Suppressor macrophage treated with lipopolysaccharide for 4 hours (primary cell): ENCODE measurements around the gene PRKCE.

Source experiments
- DNase-seq: peaks from one replicate; pipeline ENCODE4 v3.0.0-alpha.2; 2020

The PRKCE gene

DNA sequence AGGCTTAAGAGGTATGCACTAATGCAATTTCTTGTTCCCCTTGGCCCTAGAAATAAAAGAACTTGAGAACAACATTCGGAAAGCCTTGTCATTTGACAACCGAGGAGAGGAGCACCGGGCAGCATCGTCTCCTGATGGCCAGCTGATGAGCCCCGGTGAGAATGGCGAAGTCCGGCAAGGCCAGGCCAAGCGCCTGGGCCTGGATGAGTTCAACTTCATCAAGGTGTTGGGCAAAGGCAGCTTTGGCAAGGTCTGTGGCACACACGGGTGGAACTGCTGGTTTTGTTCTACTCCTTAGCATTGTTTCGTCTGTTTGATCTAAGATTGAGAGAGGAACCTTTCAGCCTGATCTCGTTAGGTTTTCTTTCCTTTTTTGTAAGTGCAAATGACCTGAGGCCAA is 355.9 kb downstream of the PRKCE start:
- DNase-seq, result no peak

DNA sequence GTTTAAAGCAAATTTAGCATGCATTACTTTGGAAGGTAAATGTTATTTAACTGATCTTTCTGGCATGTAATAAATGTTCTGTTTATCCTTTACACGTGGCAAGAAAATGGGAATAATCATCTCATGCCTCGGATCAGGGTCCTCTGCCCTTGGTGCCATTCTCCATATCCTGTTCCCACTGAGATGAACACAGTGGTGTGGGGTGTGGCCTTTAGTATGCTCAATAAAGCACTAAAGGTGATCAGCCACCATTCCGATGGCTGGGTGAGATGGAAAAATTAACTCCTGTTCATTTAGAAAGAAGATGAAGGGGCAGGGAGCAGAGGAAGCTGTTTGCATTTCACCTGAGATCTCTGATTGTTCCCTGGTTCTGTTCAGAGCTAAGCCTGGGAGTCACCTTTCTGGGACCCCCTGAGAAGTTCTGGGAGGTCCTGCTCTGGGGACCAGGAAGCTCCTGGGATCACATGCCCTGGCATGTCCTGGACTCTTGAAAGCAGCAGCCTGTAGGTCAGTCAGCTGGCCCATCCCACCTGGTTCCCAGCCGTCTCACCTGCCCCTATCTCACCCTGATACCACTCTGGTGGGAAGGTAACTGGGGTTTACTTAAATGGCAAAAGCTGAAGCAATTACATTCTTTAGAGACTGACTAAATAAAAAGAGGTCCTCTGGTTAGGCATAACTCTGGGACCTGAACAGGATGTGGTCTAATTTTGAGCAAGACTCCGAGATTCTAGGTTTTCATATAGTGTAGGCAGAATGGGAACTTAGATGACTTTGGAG is 356.8 kb downstream of the PRKCE start:
- no peak for DNase-seq

DNA sequence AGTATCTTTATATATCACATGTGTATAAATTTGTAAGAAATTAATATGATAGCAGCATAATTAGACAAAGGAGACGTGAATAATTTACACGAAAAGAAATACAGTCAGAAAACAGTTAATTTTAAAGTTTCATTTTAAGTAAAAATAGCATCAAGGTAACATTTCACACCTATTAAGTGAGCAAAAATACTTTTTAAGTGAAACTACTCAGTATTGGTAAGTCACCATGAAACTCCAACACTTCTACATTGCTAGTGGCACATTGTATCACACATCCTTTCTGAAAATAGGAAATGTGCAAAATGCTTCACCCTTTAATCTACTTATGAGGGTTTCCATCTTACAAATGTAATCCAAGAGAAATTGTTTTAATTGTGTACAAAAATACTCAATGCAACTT is 357.8 kb downstream of the PRKCE start:
- DNase-seq, result no peak

DNA sequence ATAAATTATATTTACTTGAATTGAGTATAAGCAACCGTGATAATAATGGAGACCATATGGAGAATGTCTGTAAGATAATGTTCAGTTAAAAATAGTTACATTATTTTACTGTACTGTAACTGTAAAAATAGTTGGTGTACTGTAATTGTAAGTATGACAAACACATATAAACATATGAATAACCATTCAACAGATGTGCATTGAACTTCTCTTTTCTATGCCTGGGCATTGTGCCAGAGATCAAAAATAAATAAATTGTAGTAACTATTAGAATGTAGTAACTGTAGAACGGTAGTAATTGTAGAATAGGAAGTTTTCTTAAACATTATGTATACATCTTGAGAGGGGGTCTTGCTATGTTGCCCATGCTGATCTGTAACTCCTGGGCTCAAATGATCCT is 358.3 kb downstream of the PRKCE start:
- peak; percentile 34 for DNase-seq

DNA sequence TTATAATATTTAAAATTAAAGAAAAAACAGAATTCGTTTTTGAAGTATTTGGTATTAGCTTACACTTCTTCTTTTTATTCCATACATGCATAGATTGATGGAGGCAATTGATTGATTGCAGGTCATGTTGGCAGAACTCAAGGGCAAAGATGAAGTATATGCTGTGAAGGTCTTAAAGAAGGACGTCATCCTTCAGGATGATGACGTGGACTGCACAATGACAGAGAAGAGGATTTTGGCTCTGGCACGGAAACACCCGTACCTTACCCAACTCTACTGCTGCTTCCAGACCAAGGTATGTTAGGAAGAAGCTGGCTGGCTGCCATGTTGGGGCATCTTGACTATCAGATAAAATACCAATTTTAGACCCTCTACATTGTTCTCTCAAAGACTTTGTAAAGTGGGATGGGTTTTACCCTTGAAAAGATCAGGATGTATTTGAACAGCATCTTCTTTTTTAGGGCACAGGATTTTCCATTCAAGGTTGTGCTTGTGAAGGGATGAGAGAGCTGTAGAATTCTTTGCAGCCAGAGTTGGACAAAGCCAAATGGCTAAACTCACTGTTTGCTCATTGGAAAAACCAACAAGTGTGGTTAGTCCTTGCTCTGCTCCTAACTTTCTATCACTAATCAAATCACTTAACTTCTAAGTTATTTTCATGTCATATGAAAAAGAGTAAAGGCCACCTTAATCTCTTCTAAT is 358.9 kb downstream of the PRKCE start:
- no peak for DNase-seq

DNA sequence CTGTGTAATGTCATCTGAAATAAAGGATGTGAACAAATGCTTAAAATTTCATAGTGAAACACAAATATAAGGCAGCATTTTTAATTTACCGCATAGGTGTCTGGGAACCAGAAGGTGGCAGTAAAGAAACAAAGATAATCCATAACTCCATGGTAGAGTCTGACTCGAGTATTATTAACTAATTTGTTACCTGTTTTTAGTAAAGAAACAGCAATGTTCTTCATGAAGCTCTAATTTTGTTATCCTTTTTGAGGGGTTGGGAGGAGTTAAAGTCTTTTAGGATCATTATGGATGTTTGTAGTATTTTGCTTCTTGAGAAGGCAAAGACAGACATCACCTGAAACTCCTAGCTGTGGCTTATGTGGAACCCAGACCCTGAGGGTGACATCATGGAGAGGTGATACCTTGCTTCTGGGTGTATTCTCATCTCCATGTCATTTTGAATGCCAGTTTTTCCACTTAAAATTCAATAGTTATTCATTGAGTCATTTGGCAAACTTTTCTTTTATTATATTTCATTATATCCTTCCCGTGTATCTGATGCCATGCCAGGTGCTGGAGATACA is 359.5 kb downstream of the PRKCE start:
- DNase-seq, result peak; percentile 55

DNA sequence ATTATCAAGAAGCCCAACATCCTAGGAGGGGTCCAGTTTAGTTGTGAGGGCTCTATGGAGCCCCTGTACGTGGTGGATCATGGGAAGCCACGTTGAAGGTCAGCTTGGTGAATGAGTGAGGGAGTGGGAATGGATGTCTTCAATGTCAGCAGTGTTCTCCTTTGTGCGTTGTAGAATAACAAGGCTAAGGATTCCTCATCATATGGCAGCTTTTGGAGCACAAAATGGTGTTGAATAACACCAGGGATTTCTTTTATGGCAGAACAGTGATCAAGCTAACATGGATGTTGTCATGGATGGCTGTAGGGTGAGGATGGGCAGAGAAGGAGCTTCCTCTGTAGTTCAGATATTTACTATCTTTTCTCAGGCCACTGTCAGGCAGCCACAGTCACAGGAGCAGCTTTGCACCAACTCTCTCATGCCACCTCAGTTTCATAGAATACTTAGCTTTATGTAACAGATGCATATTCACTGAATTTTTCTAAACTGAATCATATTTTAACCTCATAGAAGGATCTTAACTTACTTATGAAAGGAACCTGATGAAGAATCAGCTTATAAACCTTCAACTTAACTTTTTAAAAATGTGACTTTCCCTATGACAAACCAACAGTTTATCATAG is 361.3 kb downstream of the PRKCE start:
- no peak for DNase-seq

DNA sequence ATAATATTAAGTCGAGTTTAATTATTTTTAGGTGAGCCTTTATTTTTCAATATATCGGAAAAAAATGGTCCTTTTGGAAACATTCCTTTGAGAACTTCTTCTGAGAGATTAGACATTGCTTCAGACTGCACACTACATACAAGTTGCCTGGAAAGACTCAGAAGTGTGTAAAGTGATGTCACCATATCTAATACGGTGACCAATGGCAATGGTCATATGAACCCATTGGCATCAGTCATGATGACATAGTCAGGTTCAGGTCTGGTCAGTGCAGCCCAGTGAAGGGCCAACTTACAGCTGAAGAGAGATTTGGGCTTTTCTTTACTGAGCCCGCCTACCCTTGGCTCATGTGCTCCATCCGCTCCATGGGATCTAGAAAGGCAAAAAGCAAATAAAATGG is 362.3 kb downstream of the PRKCE start:
- DNase-seq, result no peak

DNA sequence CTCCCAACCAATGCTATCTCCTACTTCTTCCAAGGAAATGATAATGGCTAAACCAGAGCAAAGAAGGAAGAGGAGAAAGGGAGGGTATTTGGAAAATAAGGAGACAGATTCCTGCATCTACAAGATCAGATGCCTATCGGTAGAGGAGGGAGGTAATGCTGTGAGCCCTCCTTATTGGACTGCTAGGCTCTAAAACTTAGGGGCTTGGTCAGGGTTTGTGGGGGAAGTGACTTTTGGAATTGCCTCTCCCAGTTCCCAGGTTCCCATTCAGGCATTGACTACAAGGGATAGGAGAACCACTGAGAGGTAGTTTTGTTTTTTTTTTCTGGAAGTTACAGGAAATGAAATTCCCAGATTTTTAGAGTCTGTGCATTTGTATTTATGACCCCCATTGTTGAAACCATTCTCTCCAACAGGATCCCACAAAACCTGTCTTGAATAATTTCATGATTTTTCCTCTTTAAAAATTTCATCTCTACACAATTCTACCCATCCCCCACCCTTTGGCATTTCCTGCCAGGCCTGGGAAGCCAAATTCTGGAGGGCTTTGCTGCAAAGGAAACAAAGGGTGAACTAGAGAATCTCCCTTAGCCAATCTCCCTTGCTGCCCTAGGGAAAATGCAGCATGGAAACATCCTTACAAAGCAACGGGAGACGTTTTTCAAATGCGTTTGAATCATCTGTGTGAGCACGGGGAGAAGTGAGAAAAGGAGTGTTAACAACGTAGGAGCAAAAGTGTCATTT is 363.6 kb downstream of the PRKCE start:
- no peak for DNase-seq

DNA sequence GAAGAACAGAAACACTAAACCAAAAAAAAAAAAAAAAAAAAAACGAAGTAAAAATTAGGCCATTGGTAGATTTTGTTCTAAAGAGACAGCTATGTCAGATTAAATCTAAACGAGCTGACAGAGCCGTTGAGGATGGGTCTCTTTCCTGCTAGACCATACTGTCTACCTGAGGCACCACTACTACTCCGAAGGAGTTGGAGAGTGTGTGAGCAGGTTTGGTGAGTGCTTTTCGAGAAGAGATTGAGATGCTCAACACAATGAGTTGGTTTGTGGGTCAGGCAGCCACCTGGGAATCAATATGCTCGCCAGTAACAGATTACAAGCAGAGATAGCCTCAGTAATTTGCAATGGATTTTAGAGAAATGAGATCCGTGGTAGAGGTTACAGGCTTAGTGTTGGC is 364.2 kb downstream of the PRKCE start:
- no peak for DNase-seq

DNA sequence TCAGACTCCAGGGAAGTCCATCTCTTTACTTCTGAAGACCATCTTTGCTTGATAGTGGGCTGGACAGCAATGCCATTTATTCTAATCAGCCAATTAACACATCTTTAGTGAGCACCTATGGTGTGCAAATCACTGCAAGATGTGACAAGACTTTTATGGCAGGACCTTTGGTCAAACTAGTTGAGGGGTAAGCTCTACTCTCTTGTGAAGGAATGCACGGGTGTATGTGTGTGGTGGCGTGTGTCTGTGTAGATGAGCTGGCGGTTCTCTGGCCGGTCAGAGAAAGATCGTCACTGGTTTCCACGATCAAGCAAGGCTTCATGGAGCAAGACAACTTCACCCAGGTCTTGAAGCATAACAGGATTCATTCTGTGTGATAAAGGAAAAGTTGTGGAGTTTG is 364.6 kb downstream of the PRKCE start:
- DNase-seq, result no peak

DNA sequence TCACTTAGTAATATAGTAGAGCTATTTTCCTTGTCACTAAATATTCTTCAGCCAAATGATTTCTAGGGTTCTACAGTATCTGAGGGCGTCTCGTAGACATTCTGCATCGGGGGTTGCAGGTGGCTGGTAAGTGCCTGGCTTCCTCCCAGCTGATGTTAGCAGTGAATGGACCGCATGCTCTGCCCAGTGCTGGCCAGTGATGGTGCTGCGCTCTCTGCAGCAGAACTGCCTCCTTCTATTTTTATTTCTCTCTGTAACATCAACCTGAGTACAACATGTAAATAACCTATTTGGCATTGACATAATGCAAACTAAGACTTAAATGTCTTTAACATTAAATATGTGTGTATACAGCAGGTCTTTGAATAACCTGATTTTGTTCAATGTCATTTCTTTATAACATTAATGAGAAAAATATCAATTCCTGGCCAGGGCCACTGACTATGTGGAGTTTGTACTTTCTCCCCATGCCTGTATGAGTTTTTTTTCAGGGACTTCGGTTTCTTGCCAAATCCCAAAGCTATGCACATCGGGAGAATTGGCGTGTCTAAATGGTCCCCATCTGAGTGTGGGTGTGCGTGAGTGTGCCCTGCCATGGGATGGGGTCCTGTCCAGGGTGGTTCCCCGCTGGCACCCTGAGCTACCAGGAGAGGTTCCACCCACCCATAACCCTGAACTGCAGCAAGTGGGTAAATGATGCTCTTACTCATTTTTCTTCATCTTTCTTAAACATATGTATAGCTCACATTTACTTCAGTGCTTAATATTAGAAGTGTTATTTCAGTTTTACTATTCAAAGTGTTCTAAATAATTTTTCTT is 367.5 kb downstream of the PRKCE start:
- no peak for DNase-seq

DNA sequence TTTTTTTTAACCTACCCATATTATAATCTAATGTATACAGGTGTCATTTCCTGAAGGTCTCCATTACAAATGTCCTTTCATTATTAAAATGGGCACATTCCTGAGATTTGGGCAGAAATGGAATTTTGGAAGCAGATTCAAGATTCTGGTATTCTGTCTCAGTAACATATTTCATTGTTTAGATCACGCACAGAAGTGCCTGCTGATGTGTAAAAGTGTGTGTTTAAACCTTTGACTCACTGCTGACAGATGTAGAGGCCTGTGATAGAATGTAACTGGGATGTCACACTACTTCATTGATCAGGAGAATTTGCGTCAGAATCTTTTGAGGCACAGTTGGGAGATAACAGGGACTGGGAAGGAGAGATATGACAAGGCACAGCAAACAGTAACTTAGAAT is 368.9 kb downstream of the PRKCE start:
- DNase-seq, result no peak

DNA sequence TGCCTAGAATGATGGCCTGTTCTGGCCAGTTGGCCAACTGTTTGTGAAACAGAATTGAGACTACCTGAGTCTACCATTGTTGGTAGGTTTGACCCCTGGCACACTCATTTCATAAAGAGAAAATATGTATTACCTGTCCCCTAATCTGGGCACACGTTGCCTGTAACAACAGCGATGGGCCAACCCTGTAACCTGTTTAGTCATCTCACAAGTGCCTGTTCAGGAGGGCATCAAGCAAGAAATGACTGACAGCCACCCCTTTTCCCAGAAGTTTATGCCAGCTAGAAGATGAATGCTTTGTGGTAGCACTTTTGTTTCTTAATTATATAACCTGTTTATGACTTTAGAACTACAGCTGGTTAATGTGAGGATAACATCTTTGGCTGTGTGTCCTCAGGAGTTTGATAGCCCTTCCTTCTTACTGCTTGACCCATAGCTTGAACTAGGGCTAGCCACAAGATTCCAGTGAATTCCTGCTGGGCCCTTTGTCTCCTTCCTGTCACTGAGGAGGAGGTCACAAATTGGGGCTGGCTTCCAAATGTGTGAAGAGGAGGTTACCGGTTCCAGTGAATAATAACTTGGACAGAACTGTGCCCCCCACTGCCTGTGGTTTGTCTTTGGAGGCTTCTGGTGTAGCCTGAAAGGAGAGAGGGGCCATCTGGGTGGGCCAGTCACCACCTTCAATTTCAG is 371.8 kb downstream of the PRKCE start:
- no peak for DNase-seq

DNA sequence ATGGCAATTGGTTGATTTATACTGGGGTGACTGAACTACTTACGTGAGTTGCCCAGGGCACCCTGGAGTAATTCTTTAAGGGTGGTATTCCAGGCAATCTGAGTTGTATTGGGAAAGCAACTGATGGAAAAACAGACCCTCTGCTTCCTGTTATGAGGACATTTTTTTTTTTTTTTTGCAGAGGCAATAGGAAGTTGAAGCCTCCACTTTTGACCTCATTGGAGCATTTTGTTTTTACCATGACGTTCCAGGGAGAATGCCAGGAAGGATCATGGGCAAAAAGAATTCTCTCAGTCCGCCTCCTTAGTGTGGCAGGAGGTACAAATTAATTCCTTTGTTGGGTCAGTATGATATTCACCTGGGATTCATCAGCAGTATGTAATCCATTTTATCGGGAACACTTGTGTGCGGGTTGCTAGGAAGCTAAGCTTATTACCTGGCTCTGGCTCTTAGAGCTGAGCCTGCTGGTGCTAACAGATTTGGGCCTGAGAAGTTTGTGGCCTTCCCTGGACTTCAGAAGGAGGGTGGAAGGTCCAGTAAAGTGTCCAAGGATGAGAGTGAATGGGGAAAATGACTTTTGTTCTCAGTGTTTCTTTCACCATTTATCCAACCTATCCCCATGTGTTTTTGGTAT is 372.8 kb downstream of the PRKCE start:
- no peak for DNase-seq

DNA sequence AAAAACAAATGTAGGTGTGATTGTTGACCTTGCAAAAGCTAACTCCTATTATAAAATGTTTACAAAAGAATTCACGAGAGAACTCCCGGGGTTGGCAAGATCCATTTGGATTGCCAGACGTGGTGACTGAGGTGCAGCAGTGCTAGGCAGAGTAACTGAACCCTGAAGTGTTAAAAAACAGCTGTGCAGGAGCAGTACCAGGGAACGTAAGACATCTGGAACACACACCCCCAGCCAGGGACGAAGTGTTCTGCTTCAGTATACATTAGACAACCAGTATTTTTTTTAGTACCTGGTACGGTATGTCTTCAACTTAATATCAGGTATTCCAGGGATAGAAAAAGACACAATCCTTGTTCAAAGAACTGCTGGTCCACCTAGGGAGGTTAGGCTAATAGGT is 373.6 kb downstream of the PRKCE start:
- DNase-seq, result no peak

DNA sequence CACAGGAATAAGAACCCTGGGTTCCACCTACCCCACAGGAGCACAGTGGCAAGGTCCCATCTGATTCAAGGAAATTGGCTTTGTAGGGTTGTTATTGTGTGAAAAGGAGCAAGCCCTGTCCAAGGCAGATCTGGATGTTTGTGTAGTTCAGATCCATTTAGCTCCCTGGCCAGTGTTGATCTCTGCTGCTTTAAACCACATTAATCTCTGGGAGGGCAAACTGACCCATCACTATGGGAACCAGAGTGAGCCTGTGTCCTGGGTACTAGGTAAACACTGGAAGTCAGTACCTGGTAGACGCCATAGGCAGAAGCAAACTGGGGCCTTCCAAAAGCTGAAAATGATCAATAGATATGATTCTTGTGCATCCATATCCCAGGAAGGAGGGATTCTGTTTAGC is 374.2 kb downstream of the PRKCE start:
- no peak for DNase-seq

DNA sequence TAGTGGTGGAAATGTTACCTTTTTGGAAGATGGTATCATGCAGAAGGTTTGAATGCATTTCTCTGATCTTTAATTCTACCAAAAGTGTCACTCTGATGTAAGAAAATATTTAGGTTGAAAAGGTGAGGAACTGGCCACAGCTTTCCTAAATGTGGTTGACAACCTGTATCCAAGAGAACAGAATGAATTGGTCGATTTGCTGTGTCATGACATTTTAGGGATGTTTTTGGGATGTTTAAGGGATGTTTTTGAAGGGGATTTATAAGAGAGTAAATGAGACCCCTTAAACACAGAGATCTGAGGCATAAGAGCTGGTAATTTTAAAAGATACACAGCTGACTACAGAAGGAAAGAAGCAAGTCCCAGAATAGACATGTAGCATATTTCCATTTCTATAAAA is 375.0 kb downstream of the PRKCE start:
- DNase-seq, result no peak

DNA sequence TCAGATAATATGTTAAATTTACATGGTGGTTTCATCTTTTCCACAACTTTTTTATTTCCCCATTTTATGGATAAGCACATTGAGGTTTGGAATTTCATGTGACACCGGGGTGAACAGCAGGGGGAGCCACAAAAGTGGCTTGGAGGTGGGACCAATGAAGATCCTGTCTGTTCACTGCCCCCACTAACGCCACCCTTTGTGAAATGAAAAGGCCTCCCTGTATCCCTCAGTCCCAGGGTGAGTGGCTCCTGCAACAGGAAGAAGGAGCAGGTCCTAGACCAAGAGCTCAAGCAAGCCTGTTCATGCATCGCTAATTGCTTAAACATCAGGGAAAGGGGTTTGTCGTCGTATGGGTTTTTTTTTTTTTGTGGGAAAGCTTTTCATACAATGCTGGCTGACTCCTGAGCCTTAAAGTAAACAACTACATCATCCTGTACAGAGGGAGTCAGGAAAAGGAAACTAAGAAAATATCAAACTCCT is 377.9 kb downstream of the PRKCE start:
- DNase-seq, result no peak

DNA sequence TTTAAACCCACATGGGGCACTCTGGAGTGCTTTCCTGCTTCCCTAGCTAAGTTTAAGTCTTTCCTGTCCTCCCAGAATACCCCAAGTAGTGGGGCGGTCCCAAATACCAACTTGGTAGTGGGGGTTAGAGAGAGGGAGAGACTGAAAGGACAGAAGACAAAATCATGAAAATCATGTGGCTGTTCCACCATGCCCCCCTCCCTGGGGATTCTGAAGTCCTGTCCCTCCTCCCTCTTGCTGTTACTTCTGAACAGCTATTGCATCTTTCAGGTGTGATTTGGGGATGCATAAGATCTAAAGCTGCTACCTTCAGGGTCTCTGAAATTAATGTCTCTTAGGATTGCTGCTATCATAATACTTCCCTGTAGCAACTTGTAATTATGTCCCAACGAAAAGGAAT is 378.9 kb downstream of the PRKCE start:
- DNase-seq, result no peak
